Transverse colon (tissue), 4 donors: ENCODE results near the gene ESYT3. TPM values are rescaled to one million over a fixed set of nuclear protein-coding genes. Genes with fewer than 3 reads are reported as not detected.
A peak's percentile ranks its signal among the peaks of the same experiment; 100 is the strongest.
"Not testable (repeated sequence)": the region's sequence is repeated elsewhere in the genome, so short reads cannot be mapped to it uniquely, and the experiment has no call there.

Experiments
- DNase-seq: peaks from one replicate; pipeline ENCODE4 v3.0.0-alpha.2; 2019
- H3K27ac ChIP-seq, 4 donors: fragments of 200-600 bp; sonication (generic); 2 replicates each; pipeline ENCODE4 v1.5.1; 2016 to 2018; ENCODE audit warnings: inconsistent platforms in 4 of 4
- H3K27me3 ChIP-seq: fragments of 200-600 bp; sonication (generic); 2 replicates; pipeline ENCODE4 v1.5.1; 2017; ENCODE audit warnings: inconsistent platforms
- H3K36me3 ChIP-seq, 4 donors: fragments of 200-600 bp; sonication (generic); 2 replicates each; pipeline ENCODE4 v1.5.1; 2017 to 2019; ENCODE audit warnings: inconsistent platforms in 4 of 4
- H3K4me1 ChIP-seq, 4 donors: fragments of 200-600 bp; sonication (generic); 2 replicates each; pipeline ENCODE4 v1.5.1; 2017 to 2020; ENCODE audit warnings: inconsistent platforms in 4 of 4
- H3K4me3 ChIP-seq, 4 donors: fragments of 200-600 bp; sonication (generic); 1 replicate in 1 of 4; 2 replicates in 3 of 4; pipeline versions ENCODE4 v1.5.1 to v1.6.1; 2017 to 2019; ENCODE audit warnings: inconsistent platforms in 4 of 4
- H3K9me3 ChIP-seq, 2 donors: fragments of 200-600 bp; sonication (generic); 2 replicates each; pipeline ENCODE4 v1.5.1; 2017 to 2019; ENCODE audit warnings: inconsistent platforms in 2 of 2
- CTCF ChIP-seq, 5 experiments: fragments of 200-600 bp in 3 of 5; fragments of 450-650 bp in 2 of 5; sonication (generic) in 3 of 5; IDR thresholded peaks; 1 replicate in 2 of 5; 2 replicates in 3 of 5; pipeline ENCODE4 v1.5.1; 2016 to 2017; ENCODE audit warnings: antibody characterized with exemption in 5 of 5, inconsistent platforms in 3 of 5, mild to moderate bottlenecking in 2 of 5, moderate library complexity in 1 of 5
- EP300 ChIP-seq: sonication (generic); formaldehyde crosslinking; IDR thresholded peaks from one replicate; pipeline ENCODE4 v1.6.1; 2017; ENCODE audit warnings: antibody characterized with exemption, low read depth
- POLR2A ChIP-seq: fragments of 450-650 bp; IDR thresholded peaks from one replicate; pipeline ENCODE4 v1.6.1; 2016; ENCODE audit warnings: antibody characterized with exemption, mild to moderate bottlenecking, moderate library complexity
- POLR2AphosphoS5 ChIP-seq, 3 donors: sonication (generic); formaldehyde crosslinking; IDR thresholded peaks; one replicate each; pipeline ENCODE4 v1.6.1; 2016; ENCODE audit warnings: antibody characterized with exemption in 3 of 3
- WGBS, 2 donors: methylation state at CpG; one replicate each; pipeline ENCODE4 v1.1.5; 2018; ENCODE audit warnings: low coverage in 1 of 2; 5-methylcytosine and 5-hydroxymethylcytosine counted together
- in situ Hi-C, 4 donors: fragments of 200-750 bp; cut with MboI; loops; one replicate each; pipeline versions ENCODE4 v1.15.0 to v1.15.1; 2017; ENCODE audit warnings: low sequenced_read_pairs in 3 of 4, low pct_ligation_motif_present in 1 of 4, low pct_unique_long_range_greater_than_20kb in 1 of 4
- intact Hi-C: fragments of 100-400 bp; cut with DNase I; formaldehyde crosslinking; loops from one replicate; pipeline ENCODE4 v1.15.1; 2023; ENCODE audit warnings: low total_unique reads
- total RNA-seq, 4 donors: library from RNA; depleted of rRNA; stranded (reverse); fragments of >200 nt; gene quantifications; one replicate each; pipeline ENCODE4 v1.1.0, GENCODE V29; 2016

The ESYT3 gene
- total RNA-seq, 4 donors from 2014 or later: 0.60 to 6.0 (median 2.8) TPM

GRCh38 chr3:138423316-138423715 lies 11.1 kb upstream of the ESYT3 start:
- DNase-seq: no peak
- H3K27ac ChIP-seq: no peak overlapping the region
- intact Hi-C loops (no loop called here), in situ Hi-C loops (loop anchor here in 2 of 4 donors (25.0 kb wide), 2 partner anchors 514 to 889 kb away; partner anchors contain the start of genes FOXL2 (in 1 of the 2) and FOXL2NB (in 1 of the 2))
- TF ChIP-seq POLR2A (no peak), EP300 (no peak), CTCF (IDR thresholded peaks at IDR 0.05) (no peak), POLR2AphosphoS5 (IDR thresholded peaks at IDR 0.05) (no peak)
- H3K4me3 ChIP-seq: no peak overlapping the region
- H3K27me3 ChIP-seq: no peaks in the 10 kb centered on the region
- no peaks in the 10 kb centered on the region for H3K4me1 ChIP-seq
- no peaks in the 10 kb centered on the region for H3K36me3 ChIP-seq
- no peaks in the 10 kb centered on the region for H3K9me3 ChIP-seq
- WGBS, 2 donors: 63 to 100% methylated on average over 1 of the region's 1 CpG

DNA sequence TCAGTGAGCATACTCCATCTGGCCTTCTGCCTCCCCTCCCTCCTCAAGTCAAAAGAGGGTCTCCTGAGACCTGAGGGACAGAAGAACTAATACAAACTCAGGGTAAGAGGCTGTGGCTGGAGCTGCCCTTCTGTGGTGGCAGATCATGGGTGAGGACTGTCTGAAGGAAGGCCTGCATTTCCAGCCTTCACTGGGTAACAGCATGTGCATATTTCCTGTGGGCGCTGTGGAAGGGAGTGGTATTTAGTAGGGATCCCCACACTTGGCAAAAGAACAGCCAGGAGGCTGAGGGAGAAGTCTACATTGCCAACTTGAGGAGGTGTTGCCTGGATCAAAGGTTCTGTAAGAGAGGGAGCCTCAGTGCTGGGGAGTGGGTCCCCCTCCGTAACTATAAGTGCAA lies 10.1 kb upstream of the ESYT3 start:
- no peaks in the 10 kb centered on the region for H3K36me3 ChIP-seq
- no peaks in the 10 kb centered on the region for H3K27me3 ChIP-seq
- WGBS, 2 donors: 67 to 95% methylated on average over 2 of the region's 2 CpGs
- H3K27ac ChIP-seq: no peak overlapping the region
- in situ Hi-C loops: loop anchor here in 2 of 4 donors (25.0 kb wide), 2 partner anchors 513 to 888 kb away; partner anchors contain the start of genes FOXL2 (in 1 of the 2) and FOXL2NB (in 1 of the 2)
- no peaks in the 10 kb centered on the region for H3K4me1 ChIP-seq
- H3K9me3 ChIP-seq: no peaks in the 10 kb centered on the region
- DNase-seq: no peak
- no peak for TF ChIP-seq POLR2A
- TF ChIP-seq POLR2AphosphoS5 (IDR thresholded peaks at IDR 0.05): no peak
- intact Hi-C loops: no loop called here
- no peak overlapping the region for H3K4me3 ChIP-seq

GRCh38 chr3:138426211-138426610 lies 8.2 kb upstream of the ESYT3 start:
- Histone ChIP-seq H3K36me3 (no peaks in the 10 kb centered on the region), H3K27ac (no peak overlapping the region), H3K4me3 (no peak overlapping the region), H3K27me3 (no peaks in the 10 kb centered on the region), H3K4me1 (no peaks in the 10 kb centered on the region), H3K9me3 (no peaks in the 10 kb centered on the region)
- DNase-seq: no peak
- whole genome bisulfite sequencing, 2 donors: 54% methylated on average over 3 of the region's 3 CpGs; no CpG with 5 or more reads in 1 of the 2 donors
- intact Hi-C loops (no loop called here), in situ Hi-C loops (no loop called here)
- TF ChIP-seq POLR2A (no peak), POLR2AphosphoS5 (IDR thresholded peaks at IDR 0.05) (no peak), CTCF (IDR thresholded peaks at IDR 0.05) (peak in 3 of 5 experiments; percentile 10 to 17 (median 16)), EP300 (no peak)

GRCh38 chr3:138426754-138427153 lies 7.7 kb upstream of the ESYT3 start:
- in situ Hi-C loops, intact Hi-C loops, H3K27ac ChIP-seq, H3K9me3 ChIP-seq, H3K27me3 ChIP-seq, H3K36me3 ChIP-seq, DNase-seq, H3K4me1 ChIP-seq, H3K4me3 ChIP-seq: not testable (repeated sequence)
- 83 to 92% methylated on average over 1 to 4 of the region's 4 CpGs for WGBS, 2 donors

GRCh38 chr3:138429665-138430064 lies 4.8 kb upstream of the ESYT3 start:
- peaks cover 27% of the 10 kb centered on the region for H3K27me3 ChIP-seq
- intact Hi-C loops: no loop called here
- no peak overlapping the region for H3K27ac ChIP-seq
- peaks cover under 1 to 9% (median 6%) of the 10 kb centered on the region in 4 donors for H3K4me1 ChIP-seq
- no peaks in the 10 kb centered on the region for H3K9me3 ChIP-seq
- no peaks in the 10 kb centered on the region for H3K36me3 ChIP-seq
- no peak for DNase-seq
- H3K4me3 ChIP-seq: no peak overlapping the region
- WGBS, 2 donors: 70 to 93% methylated on average over 2 to 3 of the region's 3 CpGs
- TF ChIP-seq EP300 (no peak), POLR2A (no peak), CTCF (IDR thresholded peaks at IDR 0.05) (no peak), POLR2AphosphoS5 (IDR thresholded peaks at IDR 0.05) (no peak)
- in situ Hi-C loops: no loop called here
